ENCODE measurements around the gene ZBTB16. TPM values are rescaled to one million over a fixed set of nuclear protein-coding genes. Genes with fewer than 3 reads are reported as not detected.

The ZBTB16 gene
- total RNA-seq, 1 experiment from 2014 or later, result not detected

GRCh38 chr11:114151631-114152030 lies 92.1 kb downstream of the ZBTB16 start:
- DNase-seq (ENCODE audit: low spot score), result no peak

GRCh38 chr11:114152162-114152561 lies 92.7 kb downstream of the ZBTB16 start:
- no peak for DNase-seq (ENCODE audit: low spot score)

- DNase-seq (ENCODE audit: low spot score), result no peak
Observed at GRCh38 chr11:114152785-114153184, 93.3 kb downstream of the ZBTB16 start.

GRCh38 chr11:114153224-114153623 lies 93.7 kb downstream of the ZBTB16 start:
- DNase-seq (ENCODE audit: low spot score), result no peak

- DNase-seq (ENCODE audit: low spot score), result no peak
Observed at GRCh38 chr11:114154271-114155047, 94.9 kb downstream of the ZBTB16 start.

- DNase-seq (ENCODE audit: low spot score), result no peak
Observed at GRCh38 chr11:114155116-114155515, 95.6 kb downstream of the ZBTB16 start.

GRCh38 chr11:114156131-114156581 lies 96.6 kb downstream of the ZBTB16 start:
- no peak for DNase-seq (ENCODE audit: low spot score)

GRCh38 chr11:114156782-114157181 lies 97.3 kb downstream of the ZBTB16 start:
- DNase-seq (ENCODE audit: low spot score), result no peak

GRCh38 chr11:114157476-114158050 lies 98.1 kb downstream of the ZBTB16 start:
- DNase-seq (ENCODE audit: low spot score), result no peak

GRCh38 chr11:114158421-114158820 lies 98.9 kb downstream of the ZBTB16 start:
- no peak for DNase-seq (ENCODE audit: low spot score)

- no peak for DNase-seq (ENCODE audit: low spot score)
Observed at GRCh38 chr11:114158886-114159285, 99.4 kb downstream of the ZBTB16 start.

GRCh38 chr11:114159320-114159719 lies 99.8 kb downstream of the ZBTB16 start:
- DNase-seq (ENCODE audit: low spot score), result no peak

GRCh38 chr11:114159802-114160632 lies 100.5 kb downstream of the ZBTB16 start:
- DNase-seq (ENCODE audit: low spot score), result peak; percentile 100

GRCh38 chr11:114160894-114161293 lies 101.4 kb downstream of the ZBTB16 start:
- no peak for DNase-seq (ENCODE audit: low spot score)

- DNase-seq (ENCODE audit: low spot score), result no peak
Observed at GRCh38 chr11:114161486-114162250, 102.2 kb downstream of the ZBTB16 start.

- DNase-seq (ENCODE audit: low spot score), result peak; percentile 23
Observed at GRCh38 chr11:114162719-114163123, 103.2 kb downstream of the ZBTB16 start.

GRCh38 chr11:114163229-114163631 lies 103.7 kb downstream of the ZBTB16 start:
- no peak for DNase-seq (ENCODE audit: low spot score)

- no peak for DNase-seq (ENCODE audit: low spot score)
Observed at GRCh38 chr11:114163830-114164401, 104.4 kb downstream of the ZBTB16 start.

GRCh38 chr11:114164546-114164945 lies 105.0 kb downstream of the ZBTB16 start:
- no peak for DNase-seq (ENCODE audit: low spot score)

- DNase-seq (ENCODE audit: low spot score), result no peak
Observed at GRCh38 chr11:114165326-114166230, 106.1 kb downstream of the ZBTB16 start.

Data from HT-29 (cell line).